Activated CD8-positive, alpha-beta memory T cell treated with anti-CD3 and anti-CD28 coated beads, Interleukin-2, amount 50 U/mL, for 24 hours (primary cell): Measurements from ENCODE around the gene PDZRN4.
"Not testable (repeated sequence)": the region's sequence is repeated elsewhere in the genome, so short reads cannot be mapped to it uniquely, and the experiment has no call there.

Experiments used
- DNase-seq: peaks from one replicate; pipeline ENCODE4 v3.0.0-alpha.2; 2020; ENCODE audit errors: extremely low read depth

The PDZRN4 gene

GRCh38 chr12:41511247-41511646, 323.1 kb downstream of the PDZRN4 start:
- no peak for DNase-seq

GRCh38 chr12:41512497-41512896, 324.4 kb downstream of the PDZRN4 start:
- DNase-seq = no peak

- DNase-seq = no peak
Observed at GRCh38 chr12:41514021-41514777, 326.1 kb downstream of the PDZRN4 start.

- no peak for DNase-seq
Observed at GRCh38 chr12:41514907-41515306, 326.8 kb downstream of the PDZRN4 start.

GRCh38 chr12:41515953-41516352, 327.8 kb downstream of the PDZRN4 start:
- DNase-seq = no peak

GRCh38 chr12:41520869-41521268, 332.7 kb downstream of the PDZRN4 start:
- no peak for DNase-seq

GRCh38 chr12:41521872-41522379, 333.8 kb downstream of the PDZRN4 start:
- no peak for DNase-seq

- DNase-seq = no peak
Observed at GRCh38 chr12:41527062-41527461, 338.9 kb downstream of the PDZRN4 start.

- no peak for DNase-seq
Observed at GRCh38 chr12:41527534-41528116, 339.5 kb downstream of the PDZRN4 start.

- no peak for DNase-seq
Observed at GRCh38 chr12:41528874-41529273, 340.8 kb downstream of the PDZRN4 start.

- DNase-seq = no peak
Observed at GRCh38 chr12:41530441-41530840, 342.3 kb downstream of the PDZRN4 start.

- DNase-seq = no peak
Observed at GRCh38 chr12:41531147-41531829, 343.2 kb downstream of the PDZRN4 start.

GRCh38 chr12:41532072-41532471, 344.0 kb downstream of the PDZRN4 start:
- no peak for DNase-seq

GRCh38 chr12:41536813-41537490, 348.8 kb downstream of the PDZRN4 start:
- DNase-seq = no peak

- DNase-seq = no peak
Observed at GRCh38 chr12:41537522-41537921, 349.4 kb downstream of the PDZRN4 start.

- DNase-seq = no peak
Observed at GRCh38 chr12:41545761-41546160, 357.6 kb downstream of the PDZRN4 start.

- not testable (repeated sequence) for DNase-seq
Observed at GRCh38 chr12:41547071-41547470, 359.0 kb downstream of the PDZRN4 start.

GRCh38 chr12:41548926-41549325, 360.8 kb downstream of the PDZRN4 start:
- no peak for DNase-seq

GRCh38 chr12:41552588-41552987, 364.5 kb downstream of the PDZRN4 start:
- DNase-seq = no peak

GRCh38 chr12:41556176-41556575, 368.1 kb downstream of the PDZRN4 start:
- no peak for DNase-seq

GRCh38 chr12:41557344-41557743, 369.2 kb downstream of the PDZRN4 start:
- no peak for DNase-seq

- DNase-seq = no peak
Observed at GRCh38 chr12:41558671-41559070, 370.6 kb downstream of the PDZRN4 start.
